Measurements from ENCODE around the gene GDPGP1. TPM values are rescaled to one million over a fixed set of nuclear protein-coding genes. Genes with fewer than 3 reads are reported as not detected.

GDPGP1 gene
- total and polyA plus RNA-seq, 2 donors (not counting 1 experiment from before 2014, with no cell fraction given) = 9.3 to 10.4 TPM

- H3K9me3 ChIP-seq (ENCODE audit: control extremely low read depth in 1 of 3, control insufficient read depth in 2 of 3, insufficient read depth in 1 of 3, low read length in 2 of 3) = no peaks in the 10 kb centered on the region
- H3K27me3 Mint-ChIP-seq = no peaks in the 10 kb centered on the region
- peaks cover 97% of the 10 kb centered on the region for H3K4me1 Mint-ChIP-seq
- ATAC-seq (ENCODE audit: low read depth) = no peak
- H3K4me3 ChIP-seq (ENCODE audit: control extremely low read depth in 1 of 5, extremely low read depth in 1 of 5, insufficient read depth in 1 of 5, low read depth in 2 of 5, low read length in 4 of 5) = peak overlapping the region in 1 of 5 experiments; percentile 16
- peaks cover 92 to 100% of the 10 kb centered on the region in 2 donors for H3K4me1 ChIP-seq (ENCODE audit: control insufficient read depth in 2 of 2, insufficient read depth in 2 of 2, low read length in 2 of 2)
- DNase-seq = no peak
- ChIA-PET POLR2A (no interaction called here), CTCF (interaction anchor here (0.7 to 1.8 kb wide), 4 partner anchors 12 to 92 kb away, joined by 3 to 7 read pairs (median 6); partner anchors contain the start of genes CIB1 and GDPGP1)
- H3K27ac Mint-ChIP-seq = peak overlapping the region; percentile 90
- intact Hi-C loops (cut with micrococcal nuclease) = no loop called here
- peak overlapping the region in 1 of 2 donors; percentile 86 for H3K27ac ChIP-seq (ENCODE audit: low read length in 2 of 2)
- no peak for TF ChIP-seq CTCF (IDR thresholded peaks at IDR 0.05)
- TF ChIP-seq EZH2 (IDR thresholded peaks at IDR 0.05; ENCODE audit: borderline replicate concordance, insufficient read depth, low read depth, low read length, poor library complexity, severe bottlenecking) = no peak
- H3K36me3 ChIP-seq (replicated peaks in 1 of 2; ENCODE audit: control extremely low read depth in 1 of 2, control insufficient read depth in 1 of 2, extremely low read depth in 1 of 2, insufficient read depth in 2 of 2, low read length in 1 of 2) = peaks cover 2 to 78% of the 10 kb centered on the region in 2 experiments
- peak overlapping the region; percentile 76 for H3K4me3 Mint-ChIP-seq
- 46% methylated on average over 7 of the region's 9 CpGs for WGBS (ENCODE audit: insufficient coverage)
- H3K27me3 ChIP-seq (replicated peaks in 1 of 4; ENCODE audit: control extremely low read depth in 1 of 4, control insufficient read depth in 3 of 4, insufficient read depth in 4 of 4, low read length in 3 of 4) = no peaks in the 10 kb centered on the region
- peaks cover 69% of the 10 kb centered on the region for H4K20me1 ChIP-seq (ENCODE audit: control insufficient read depth, insufficient read depth, low read length, poor library complexity, severe bottlenecking)
- H3K79me2 ChIP-seq (ENCODE audit: control insufficient read depth, insufficient read depth, low read length) = peaks cover 92% of the 10 kb centered on the region
- H3K9ac ChIP-seq (ENCODE audit: low read length) = peak overlapping the region; percentile 23
- no peak overlapping the region for H2AFZ ChIP-seq (ENCODE audit: insufficient read depth, low read depth, low read length, poor library complexity, severe bottlenecking)
- H3K9me3 Mint-ChIP-seq (ENCODE audit: insufficient read depth) = no peaks in the 10 kb centered on the region
- peak overlapping the region; percentile 65 for H3K4me2 ChIP-seq (replicated peaks; ENCODE audit: low read depth, low read length, poor library complexity, severe bottlenecking)
Measured at GRCh38 chr15:90209591-90209990, 24.4 kb upstream of the GDPGP1 start.

DNA sequence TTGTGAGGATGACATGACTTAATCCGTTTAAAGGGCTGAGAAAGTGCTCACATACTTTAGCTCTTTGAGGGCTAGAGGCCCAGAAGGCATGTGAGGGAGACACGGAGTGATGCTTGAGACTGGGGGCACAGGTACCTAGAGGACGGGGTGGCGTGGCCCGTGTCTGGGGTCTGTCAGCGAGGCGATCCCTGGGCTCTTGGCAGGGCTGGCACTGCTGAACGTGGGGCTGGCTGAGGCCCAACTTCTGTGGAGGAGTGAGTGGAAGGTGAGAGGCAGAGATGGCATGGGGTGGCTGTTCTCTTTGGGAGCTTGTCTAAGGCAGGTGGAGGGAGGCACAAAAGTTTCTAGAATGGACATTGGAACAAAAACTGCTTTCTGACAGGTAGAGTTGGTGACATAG lies 23.4 kb upstream of the GDPGP1 start:
- POLR2A ChIA-PET = interaction anchor here (0.6 kb wide), 1 partner anchor 22 kb away, joined by 4 read pairs; no protein-coding TSS in a partner anchor
- no peak overlapping the region for H3K4me3 ChIP-seq (ENCODE audit: control extremely low read depth in 1 of 5, extremely low read depth in 1 of 5, insufficient read depth in 1 of 5, low read depth in 2 of 5, low read length in 4 of 5)
- DNase-seq (no peak), ATAC-seq (ENCODE audit: low read depth) (no peak)
- H3K27me3 ChIP-seq (replicated peaks in 1 of 4; ENCODE audit: control extremely low read depth in 1 of 4, control insufficient read depth in 3 of 4, insufficient read depth in 4 of 4, low read length in 3 of 4) = no peaks in the 10 kb centered on the region
- no peak for TF ChIP-seq EZH2 (IDR thresholded peaks at IDR 0.05; ENCODE audit: borderline replicate concordance, insufficient read depth, low read depth, low read length, poor library complexity, severe bottlenecking)
- TF ChIP-seq CTCF (IDR thresholded peaks at IDR 0.05) = no peak
- H3K4me1 Mint-ChIP-seq = peaks cover 95% of the 10 kb centered on the region
- no peak overlapping the region for H2AFZ ChIP-seq (ENCODE audit: insufficient read depth, low read depth, low read length, poor library complexity, severe bottlenecking)
- 95% methylated on average over 8 of the region's 8 CpGs for WGBS (ENCODE audit: insufficient coverage)
- H3K9ac ChIP-seq (ENCODE audit: low read length) = no peak overlapping the region
- no peaks in the 10 kb centered on the region for H3K27me3 Mint-ChIP-seq
- peak overlapping the region; percentile 90 for H3K27ac Mint-ChIP-seq
- CTCF ChIA-PET = interaction anchor here (1.5 kb wide), 1 partner anchor 91 kb away, joined by 3 read pairs; no protein-coding TSS in a partner anchor
- peaks cover 92 to 100% of the 10 kb centered on the region in 2 donors for H3K4me1 ChIP-seq (ENCODE audit: control insufficient read depth in 2 of 2, insufficient read depth in 2 of 2, low read length in 2 of 2)
- peak overlapping the region; percentile 76 for H3K4me3 Mint-ChIP-seq
- peak overlapping the region; percentile 65 for H3K4me2 ChIP-seq (replicated peaks; ENCODE audit: low read depth, low read length, poor library complexity, severe bottlenecking)
- H3K9me3 Mint-ChIP-seq (ENCODE audit: insufficient read depth) = no peaks in the 10 kb centered on the region
- no peaks in the 10 kb centered on the region for H3K9me3 ChIP-seq (ENCODE audit: control extremely low read depth in 1 of 3, control insufficient read depth in 2 of 3, insufficient read depth in 1 of 3, low read length in 2 of 3)
- peaks cover 59% of the 10 kb centered on the region for H4K20me1 ChIP-seq (ENCODE audit: control insufficient read depth, insufficient read depth, low read length, poor library complexity, severe bottlenecking)
- peaks cover 92% of the 10 kb centered on the region for H3K79me2 ChIP-seq (ENCODE audit: control insufficient read depth, insufficient read depth, low read length)
- H3K36me3 ChIP-seq (replicated peaks in 1 of 2; ENCODE audit: control extremely low read depth in 1 of 2, control insufficient read depth in 1 of 2, extremely low read depth in 1 of 2, insufficient read depth in 2 of 2, low read length in 1 of 2) = peaks cover 2 to 68% of the 10 kb centered on the region in 2 experiments
- H3K27ac ChIP-seq (ENCODE audit: low read length in 2 of 2) = peak overlapping the region; percentile 80 to 86
- intact Hi-C loops (cut with micrococcal nuclease) = loop anchor here (10.0 kb wide), 2 partner anchors 316 to 454 kb away; partner anchors contain the start of gene AP3S2
